Renal cortical epithelial cell (primary cell): Measurements from ENCODE around the gene POU2F1. TPM values are rescaled to one million over a fixed set of nuclear protein-coding genes. Genes with fewer than 3 reads are reported as not detected.

Experiments used
- DNase-seq: peaks from one replicate; pipeline ENCODE4 v3.0.0-alpha.2; 2011; ENCODE audit warnings: low read depth
- total RNA-seq: library from RNA; depleted of rRNA; stranded (reverse); fragments of >200 nt; gene quantifications from 2 replicates; pipeline ENCODE4 v1.2.3, GENCODE V29; 2014

The POU2F1 gene
- total RNA-seq, 1 donor from 2014 or later: 14.6 TPM

DNA sequence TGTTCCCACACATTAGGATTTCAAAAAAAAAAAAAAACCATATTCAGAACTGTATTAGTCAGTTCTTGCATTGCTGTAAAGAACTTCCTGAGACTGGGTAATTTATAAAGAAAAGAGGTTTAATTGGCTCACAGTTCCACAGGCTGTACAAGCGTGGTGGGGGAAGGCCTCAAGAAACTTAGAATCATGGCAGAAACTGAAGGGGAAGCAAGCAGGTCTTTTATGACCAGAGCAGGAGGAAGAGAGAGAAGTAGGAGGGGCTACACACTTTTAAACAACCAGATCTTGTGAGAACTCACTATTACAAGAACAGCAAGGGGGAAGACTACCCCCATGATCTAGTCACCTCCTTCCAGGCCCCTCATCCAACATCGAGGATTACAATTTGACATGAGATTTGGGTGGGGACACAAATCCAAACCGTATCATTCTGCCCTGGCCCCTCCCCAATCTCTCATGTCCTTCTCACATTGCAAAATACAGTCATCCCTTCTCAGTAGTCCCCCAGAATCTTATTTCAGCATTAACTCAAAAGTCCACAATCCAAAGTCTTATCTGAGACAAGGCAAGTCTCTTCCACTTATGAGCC lies 51.8 kb downstream of the POU2F1 start:
- DNase-seq: no peak

DNA sequence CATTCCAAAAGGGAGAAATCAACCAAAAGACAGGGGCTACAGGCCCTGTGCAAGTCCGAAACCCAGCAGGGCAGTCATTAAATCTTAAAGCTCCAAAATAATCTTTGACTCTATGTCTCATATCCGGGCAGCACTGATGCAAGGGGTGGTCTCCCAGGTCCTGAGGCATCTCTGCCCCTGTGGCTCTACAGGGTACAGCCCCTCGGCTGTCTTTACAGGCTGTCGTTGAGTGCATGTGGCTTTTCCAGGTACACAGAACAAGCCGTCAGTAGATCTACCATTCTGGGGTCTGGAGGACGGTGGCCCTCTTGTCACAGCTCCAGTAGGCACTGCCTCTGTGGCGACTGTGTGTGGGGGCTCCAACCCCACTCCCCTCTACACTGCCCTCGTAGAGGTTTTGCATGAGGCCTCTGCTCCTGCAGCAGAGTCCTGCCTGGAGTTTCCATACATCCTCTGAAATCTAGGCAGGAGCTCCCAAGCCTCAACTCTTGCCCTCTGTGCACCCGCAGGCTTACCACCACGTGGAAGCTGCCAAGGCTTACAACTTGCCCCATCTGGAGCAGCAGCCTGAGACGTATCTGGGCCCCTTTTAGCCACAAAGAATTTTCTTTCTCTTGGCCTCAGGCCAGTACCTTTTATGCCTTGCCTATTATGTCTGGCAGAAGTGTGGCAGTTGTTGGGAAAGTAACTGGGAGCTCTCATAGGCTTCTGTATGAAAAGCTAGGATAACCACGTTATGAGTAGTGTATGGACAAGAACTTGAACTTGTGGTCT lies 52.5 kb downstream of the POU2F1 start:
- peak; percentile 86 for DNase-seq

DNA sequence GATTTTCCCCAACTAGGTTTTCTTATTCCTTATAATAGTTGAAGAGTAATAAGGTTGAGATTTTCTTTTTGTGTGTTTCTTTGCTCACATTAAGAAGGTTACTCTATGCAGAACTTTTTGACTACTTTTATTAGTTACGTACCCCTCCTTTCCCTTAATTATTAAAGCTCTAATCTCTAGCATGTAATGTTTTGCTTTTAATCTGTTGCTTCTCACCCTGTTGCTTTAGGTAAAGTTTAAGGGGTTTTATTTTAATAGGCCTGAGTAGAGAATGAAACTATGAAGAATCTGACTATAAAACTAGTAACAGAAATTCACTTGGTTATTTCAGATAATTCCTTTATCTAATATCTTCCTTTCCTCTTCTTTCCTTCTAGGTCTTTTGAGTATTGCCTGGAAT lies 53.4 kb downstream of the POU2F1 start:
- DNase-seq: no peak

DNA sequence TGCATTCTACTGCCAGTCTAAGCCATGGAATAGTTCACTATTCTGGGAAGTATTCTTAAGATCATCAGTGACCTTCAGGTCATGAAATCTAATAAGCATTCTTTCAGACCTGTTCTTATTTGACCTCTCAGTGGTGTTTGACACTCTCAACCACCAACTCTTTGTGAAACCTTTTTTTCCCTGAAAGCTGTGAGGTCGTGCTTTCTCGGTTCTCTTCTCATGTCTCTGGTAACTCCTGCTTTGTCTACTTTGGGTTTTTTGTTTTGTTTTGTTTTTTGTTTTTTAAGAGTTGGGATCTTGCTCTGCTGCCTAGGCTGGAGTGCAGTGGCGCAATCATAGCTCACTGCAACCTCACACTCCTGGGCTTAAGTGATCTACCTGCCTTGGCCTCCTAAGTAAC lies 56.3 kb downstream of the POU2F1 start:
- no peak for DNase-seq

DNA sequence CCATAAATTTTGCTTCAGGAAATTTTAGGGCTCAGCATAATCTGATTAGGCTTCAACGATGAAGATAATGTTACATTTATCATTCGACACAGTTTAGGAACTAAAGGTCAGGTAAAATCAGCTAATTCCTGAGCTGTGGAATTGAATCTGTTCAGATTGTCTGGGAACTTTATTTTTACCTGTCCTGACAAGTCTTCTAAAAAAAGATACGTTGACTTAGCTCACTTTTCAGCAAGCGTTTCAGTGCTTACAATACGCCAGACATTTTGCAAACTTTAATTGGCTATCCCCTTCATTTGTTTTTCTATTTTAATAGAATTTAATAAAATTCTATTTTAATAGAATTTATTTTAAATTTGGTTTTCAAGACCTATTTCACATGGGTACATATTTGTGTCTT lies 57.8 kb downstream of the POU2F1 start:
- DNase-seq: no peak

DNA sequence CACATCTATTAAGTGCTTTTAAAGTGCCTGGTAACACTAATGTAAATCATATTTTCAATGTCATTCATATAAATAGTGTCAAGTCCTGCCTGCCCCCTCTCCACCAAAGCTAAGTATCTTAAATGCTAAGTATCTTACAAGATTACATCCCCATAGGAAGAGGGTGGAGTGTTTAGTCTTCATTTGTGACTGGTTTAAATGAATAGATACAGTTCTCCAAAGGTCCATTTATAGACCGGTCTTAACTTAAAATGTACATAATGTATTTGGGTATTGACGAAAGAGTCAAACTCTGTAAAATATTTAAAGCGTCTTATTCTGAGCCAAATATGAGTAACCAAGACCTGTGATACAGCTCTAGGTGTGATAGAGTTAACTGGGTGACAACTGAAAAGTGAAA lies 60.2 kb downstream of the POU2F1 start:
- no peak for DNase-seq

DNA sequence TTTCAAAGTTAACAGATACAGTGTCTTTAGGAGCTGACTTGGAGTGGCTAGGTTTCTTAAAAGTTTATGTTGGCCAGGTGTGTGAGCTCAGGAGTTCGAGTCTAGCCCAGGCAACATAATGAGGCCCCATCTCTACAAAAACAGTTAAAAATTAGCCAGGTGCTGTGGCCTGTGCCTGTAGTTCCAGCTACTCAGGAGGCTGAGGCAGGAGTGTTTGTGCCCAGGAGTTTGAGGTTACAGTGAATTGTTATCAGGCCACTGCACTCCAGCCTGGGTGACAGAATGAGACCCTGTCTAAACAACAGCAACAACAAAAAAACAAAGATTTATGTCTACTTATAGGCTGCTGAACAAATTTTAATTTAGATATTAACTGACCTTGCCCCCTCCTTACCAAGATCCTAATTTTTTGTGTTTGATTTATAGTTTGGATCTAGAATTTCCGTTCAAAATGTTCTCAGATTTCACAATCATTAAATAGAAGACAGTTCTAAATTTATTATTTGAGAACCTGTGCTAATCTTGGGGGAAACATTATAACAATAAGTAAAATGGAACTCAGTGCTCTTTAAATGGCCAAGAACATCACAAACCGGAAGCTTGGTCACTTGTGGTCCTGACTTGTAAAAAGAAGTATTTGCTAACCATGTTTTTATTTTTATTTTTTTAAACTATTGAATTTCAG lies 67.8 kb downstream of the POU2F1 start:
- DNase-seq: peak; percentile 36

DNA sequence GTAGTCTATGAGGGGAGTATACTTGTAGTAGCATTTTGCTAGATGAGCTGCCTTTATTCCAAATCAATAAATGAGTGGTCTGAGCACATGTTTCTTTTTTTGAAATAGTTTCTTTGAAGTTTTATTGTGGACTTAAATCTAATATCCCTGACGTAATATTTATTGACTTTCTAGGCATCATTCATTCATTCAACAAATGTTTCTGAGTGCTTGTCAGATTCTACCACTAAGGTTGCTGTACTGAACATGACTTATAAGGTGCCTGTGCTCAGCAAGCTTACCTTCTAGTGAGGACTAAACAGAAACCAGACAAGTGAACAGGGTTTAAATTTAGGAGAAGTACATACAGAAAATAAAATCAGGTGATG lies 68.4 kb downstream of the POU2F1 start:
- no peak for DNase-seq

DNA sequence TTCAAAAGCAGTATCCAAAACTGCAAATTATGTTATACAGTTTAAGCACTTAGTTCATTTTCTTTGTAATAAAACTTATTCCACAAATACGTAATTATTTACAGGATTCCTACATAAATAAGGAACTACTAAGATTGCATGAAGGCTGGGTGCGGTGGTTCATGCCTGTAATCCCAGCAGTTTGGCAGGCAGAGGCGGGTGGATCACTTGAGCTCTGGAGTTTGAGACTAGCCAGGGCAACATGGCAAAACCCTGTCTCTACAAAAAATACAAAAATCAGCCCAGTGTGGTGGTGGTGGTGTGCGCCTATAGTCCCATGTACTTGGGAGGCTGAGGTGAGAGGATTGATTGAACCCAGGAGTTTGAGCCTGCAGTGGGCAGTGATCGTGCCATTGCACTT lies 69.3 kb downstream of the POU2F1 start:
- DNase-seq: no peak

DNA sequence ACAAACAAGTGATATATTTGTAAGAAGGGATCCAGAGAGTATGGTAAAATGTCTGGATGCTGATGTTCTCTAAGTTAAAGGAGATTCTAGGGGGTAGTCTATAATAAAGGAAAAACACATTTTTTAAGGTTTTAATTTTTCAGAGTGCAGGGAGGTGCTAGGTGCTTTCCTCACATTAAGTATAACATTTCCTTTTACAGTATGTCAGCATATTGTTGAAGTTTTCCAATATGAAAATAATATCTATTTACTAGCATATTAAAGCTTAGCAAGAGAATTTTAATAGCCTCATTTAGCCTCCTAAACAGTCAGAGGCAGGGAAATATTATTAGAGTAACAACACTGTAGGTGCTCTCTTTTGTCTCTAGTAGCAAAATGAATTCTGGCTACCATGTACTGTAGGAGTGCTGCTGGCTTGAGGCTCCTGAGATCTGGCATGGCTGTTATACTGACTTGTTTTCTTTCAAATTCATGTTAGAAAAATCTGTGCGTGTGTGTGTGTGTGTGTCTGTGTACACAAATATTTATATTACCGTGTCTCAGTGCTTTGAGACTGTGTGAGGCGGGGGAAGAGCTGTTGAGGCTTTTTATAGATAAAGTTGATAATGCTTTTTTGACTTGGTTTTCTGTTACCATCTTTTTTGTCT lies 71.0 kb downstream of the POU2F1 start:
- no peak for DNase-seq

DNA sequence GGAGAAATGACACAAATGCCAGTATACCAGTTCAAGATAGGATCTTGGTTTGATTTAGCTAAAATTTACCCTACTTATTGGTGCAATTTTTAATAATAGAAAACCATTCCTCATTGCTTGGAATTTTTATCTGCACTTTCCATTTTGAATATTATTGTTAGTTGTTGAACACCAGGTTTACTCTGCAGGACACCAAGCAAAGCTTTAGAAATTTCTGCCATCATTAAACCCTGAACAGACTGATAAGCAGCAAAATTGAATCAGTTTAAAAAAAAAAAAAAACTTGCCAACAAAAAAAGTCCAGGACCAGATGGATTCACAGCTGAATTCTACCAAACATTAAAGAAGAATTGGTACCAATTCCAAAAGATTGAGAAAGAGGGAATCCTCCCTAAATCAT lies 71.5 kb downstream of the POU2F1 start:
- DNase-seq: no peak

DNA sequence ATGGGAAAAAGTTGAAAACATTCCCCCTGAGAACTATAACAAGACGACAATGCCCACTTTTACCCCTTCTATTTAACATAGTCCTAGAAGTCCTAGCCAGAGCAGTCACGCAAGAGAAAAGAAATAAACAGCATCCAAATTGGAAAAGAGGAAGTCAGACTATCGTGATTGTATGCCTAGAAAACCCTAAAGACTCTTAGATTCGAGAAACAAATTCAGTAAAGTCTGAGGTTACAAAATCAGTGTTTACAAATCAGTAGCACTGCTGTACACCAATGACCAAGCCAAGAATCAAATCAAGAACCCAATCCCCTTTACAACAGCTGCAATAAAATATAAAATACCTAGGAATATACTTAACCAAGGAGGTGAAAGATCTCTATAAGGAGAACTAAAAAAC lies 72.4 kb downstream of the POU2F1 start:
- DNase-seq: no peak

DNA sequence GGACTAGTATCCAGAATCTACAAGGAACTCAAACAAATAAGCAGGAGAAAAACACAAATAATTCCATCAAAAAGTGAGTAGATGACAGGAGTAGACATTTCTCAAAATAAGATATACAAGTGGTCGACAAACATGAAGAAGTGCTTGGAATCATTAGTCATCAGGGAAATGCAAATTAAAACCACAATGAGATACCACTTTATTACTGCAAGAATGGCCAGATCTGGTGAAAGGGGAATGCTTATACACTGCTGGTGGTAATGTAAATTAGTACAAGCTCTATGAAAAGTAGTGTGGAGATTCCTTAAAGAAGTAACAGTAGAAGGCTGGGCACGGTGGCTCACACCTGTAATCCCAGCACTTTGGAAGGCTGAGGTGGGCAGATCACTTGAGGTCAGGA lies 73.8 kb downstream of the POU2F1 start:
- peak; percentile 36 for DNase-seq

DNA sequence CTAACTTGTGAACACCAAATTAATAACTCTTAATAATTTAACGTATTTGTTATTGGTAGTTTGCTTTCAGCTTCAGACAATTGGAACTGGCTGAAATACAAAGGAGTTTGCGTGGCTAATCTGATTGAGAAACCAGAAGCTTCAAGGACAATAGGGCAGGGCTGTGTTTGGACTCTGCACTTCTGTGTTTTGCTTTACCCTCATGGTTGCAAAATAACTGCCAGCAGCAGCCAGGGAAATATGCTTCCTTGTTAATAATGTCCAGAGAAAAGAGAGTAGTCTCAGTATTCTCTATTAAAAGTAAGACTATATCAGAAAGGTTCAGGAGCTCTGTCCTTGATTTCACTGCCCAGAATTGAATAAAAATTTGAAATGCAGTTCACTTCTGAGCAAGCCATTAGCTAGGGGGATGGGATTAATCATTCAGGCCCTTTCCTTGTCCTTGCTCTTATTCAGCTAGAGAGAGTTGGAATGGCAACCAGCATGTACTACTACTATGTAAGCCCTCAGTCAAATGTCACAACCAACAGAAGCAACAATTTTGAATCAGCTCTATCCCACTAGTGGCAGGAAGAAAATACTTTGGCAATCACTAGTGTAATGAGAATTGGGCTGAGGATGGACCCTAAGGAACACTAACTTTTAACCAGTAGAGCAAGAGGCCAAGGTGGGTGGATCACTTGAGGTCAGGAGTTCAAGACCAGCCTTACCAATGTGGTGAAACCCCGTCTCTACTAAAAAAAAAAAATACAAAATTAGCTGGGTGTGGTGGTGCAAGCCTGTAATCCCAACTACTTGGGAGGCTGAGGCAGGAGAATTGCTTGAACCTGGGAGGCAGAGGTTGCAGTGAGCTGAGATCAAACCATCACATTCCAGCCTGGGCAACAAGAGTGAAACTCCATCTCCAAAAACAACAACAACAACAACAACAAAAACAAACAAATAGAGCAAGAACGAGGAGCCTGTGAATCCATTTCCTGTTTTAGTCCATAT lies 76.8 kb downstream of the POU2F1 start:
- peak; percentile 49 for DNase-seq

DNA sequence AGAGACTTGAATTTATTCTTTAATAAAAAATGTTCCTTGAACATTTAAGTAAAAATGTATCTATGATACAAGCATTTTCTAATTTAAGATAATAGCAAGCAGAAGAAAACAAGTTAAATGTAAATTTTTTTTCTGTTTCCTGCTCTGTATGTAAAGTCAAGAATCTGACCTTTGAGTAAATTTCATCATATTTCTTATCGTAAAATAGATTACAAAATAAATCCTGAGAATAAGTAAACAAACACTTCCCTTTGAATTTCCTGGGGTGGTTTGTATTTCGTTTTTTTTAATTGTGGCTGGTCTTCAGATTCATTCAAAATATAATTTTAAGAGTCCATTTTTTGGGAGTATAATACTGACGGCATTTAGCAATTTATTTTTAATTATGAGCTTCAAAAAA lies 77.6 kb downstream of the POU2F1 start:
- DNase-seq: no peak

DNA sequence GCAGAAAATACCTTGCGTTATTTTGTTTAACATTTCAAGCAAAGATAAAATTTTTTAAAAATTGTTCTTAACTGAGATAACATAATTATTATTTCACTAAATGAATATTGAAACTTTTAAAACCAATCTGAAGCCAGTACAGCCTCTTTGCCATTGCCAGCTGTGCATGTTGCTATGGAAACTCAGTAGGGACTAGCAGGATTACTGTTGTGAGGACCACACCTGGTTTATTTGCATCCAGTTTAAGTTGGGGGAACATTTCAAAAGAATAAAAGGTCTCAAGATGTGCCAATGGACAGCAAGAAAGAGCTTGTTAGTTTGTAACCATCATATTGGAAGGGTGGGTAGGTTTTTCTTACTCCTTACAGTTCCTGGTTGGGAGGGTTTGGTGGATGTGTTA lies 80.7 kb downstream of the POU2F1 start:
- DNase-seq: no peak

DNA sequence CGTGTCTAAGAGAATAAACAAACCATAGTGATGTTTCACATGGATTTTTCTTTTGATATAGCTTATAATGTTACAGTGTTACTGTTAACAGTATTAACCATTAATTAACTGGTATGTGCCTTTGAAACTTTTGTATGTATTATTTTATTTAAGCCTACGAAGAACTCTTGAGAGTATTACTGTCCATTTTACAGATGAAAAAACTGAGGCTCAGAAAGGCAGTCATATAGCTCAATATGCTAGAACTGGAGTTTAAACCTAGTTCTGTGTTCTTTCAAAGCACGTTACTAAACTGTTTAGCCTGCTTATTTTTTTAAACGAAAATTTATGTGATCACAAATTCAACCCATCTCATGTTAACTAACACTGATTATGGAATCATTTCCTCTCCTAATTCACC lies 83.5 kb downstream of the POU2F1 start:
- no peak for DNase-seq

DNA sequence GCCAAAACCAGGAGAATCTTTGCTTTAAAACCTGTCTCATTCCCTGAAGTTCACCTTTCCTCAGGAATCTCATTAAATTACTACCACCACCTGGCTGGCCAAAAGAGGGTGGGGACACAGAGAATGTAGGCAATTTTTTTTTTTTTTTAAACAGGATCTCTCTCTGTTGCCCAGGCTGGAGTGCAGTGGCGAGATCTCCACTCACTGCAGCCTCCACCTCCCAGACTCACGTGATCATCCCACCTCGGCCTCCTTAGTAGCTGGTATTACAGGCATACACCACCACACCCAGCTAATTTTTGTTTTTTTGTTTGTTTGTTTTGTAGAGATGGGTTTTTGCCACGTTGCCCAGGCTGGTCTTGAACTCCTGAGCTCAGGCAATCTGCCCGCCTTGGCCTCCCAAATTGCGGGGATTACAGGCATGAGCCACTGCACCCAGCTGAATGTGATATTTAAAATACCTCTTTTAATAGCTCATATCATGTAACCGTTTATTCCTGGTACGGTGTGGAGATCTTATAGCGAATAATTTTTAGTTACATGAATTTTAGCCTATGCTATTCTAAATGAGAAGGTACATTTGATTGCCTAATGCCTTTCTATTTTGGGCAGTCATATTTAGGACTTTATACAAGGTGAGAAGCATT lies 84.5 kb downstream of the POU2F1 start:
- no peak for DNase-seq

DNA sequence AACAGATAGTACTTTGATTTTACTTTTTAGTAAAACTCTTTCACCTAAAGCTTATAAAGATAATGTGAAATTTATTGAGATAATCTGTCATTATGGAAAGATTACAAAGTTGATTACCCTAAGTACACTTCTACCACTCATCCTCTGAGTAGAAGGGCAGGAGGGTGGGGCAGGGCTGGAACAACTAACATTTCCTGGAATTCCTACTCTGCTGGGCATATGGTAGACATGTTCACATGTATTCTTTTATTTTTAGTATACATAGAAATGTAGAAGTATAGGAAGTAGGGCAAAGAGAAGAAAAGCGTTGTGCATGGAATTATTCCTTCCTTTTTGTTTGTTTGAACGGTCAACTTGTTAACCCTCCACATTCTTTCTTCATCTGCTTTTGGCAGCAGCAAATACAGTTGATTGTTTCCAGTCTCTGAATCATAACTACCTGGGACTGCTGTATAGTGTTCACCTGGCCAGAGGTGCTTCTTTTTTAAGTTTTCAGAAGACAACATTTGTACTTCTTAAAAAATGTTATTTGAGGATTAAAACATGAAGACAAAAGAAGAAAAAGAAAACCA lies 85.1 kb downstream of the POU2F1 start:
- DNase-seq: no peak

DNA sequence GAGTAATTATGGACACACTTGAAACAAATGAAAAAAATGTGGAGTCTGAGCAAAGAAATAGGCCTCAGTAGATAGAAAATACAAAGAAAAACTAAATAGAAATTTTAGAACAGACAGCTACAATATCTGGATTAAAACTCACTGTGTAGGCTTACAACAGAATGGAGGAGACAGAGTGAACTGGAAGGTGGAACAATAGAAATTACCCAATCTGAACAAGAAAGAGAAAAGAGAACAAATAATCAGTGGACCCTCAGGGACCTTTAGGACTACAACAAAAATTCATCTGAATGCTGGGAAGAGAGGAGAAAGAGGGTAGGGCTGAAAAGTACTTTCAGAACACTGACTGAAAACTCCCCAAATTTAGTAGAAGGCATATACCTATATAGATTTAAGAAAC lies 90.0 kb downstream of the POU2F1 start:
- no peak for DNase-seq

DNA sequence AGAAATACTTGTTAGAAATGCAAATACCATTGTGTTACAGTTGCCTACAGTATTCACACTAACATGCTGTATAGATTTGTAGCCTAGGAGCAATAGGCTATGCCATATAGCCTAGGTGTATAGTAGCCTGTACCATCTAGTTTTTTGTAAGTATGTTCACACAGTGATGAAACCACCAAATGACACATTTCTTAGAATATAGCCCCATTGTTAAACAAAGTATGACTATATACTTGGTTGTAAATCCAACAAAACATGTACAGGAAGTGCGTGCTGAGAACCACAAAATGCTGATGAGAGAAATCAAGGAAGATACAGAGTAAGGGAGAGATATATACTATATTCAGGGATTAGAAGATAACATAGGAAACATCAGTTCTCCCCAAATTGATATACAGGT lies 92.2 kb downstream of the POU2F1 start:
- no peak for DNase-seq
